GM12891 (cell line): ENCODE results near the gene PCDHB1.

Experiments
- PAX5 ChIP-seq: IDR thresholded peaks from 2 replicates; pipeline ENCODE4 v1.6.1; 2011; ENCODE audit warnings: low read length, moderate library complexity, mild to moderate bottlenecking; ENCODE audit not compliant: insufficient read depth, severe bottlenecking
- POLR2A ChIP-seq: IDR thresholded peaks from 2 replicates; pipeline ENCODE4 v1.6.1; 2011; ENCODE audit warnings: low read depth, low read length, control low read depth
- POLR2AphosphoS5 ChIP-seq: IDR thresholded peaks from 2 replicates; pipeline ENCODE4 v1.6.1; 2011; ENCODE audit warnings: low read depth, low read length, control low read depth
- POU2F2 ChIP-seq: IDR thresholded peaks from 2 replicates; pipeline ENCODE4 v1.6.1; 2011; ENCODE audit warnings: low read depth, mild to moderate bottlenecking, control low read depth, low read length, moderate library complexity
- TAF1 ChIP-seq: IDR thresholded peaks from 2 replicates; pipeline ENCODE4 v1.6.1; 2011; ENCODE audit warnings: low read depth, low read length, control low read depth

DNA sequence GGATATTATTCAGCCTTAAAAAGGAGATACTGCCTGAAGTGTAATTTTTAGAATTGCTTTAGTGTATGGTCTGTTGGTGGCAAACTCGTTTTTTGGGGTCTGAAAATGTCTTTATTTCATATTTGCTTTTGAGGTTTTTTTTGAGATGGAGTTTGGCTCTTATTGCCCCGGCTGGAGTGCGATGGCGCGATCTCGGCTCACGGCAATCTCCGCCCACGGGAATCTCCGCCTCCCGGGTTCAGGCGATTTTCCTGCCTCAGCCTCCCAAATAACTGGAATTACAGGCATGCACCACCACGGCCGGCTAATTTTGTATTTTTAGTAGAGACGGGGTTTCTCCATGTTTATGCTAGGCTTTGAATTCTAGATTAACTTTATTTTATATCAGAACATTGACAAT, 20.2 kb upstream of the PCDHB1 start:
- TF ChIP-seq POLR2AphosphoS5: no peak
- TF ChIP-seq POLR2A: no peak
- TF ChIP-seq TAF1: no peak
- no peak for TF ChIP-seq POU2F2
- TF ChIP-seq PAX5: no peak
